GM20431 (cell line): ENCODE data around the gene GJD3.

Experiments
- in situ Hi-C: fragments of 300-500 bp; cut with MseI, MboI; formaldehyde crosslinking; loops from one replicate; pipeline ENCODE4 v1.15.0; 2020; ENCODE audit warnings: low sequenced_read_pairs; ENCODE audit not compliant: unreplicated experiment

Gene GJD3

DNA sequence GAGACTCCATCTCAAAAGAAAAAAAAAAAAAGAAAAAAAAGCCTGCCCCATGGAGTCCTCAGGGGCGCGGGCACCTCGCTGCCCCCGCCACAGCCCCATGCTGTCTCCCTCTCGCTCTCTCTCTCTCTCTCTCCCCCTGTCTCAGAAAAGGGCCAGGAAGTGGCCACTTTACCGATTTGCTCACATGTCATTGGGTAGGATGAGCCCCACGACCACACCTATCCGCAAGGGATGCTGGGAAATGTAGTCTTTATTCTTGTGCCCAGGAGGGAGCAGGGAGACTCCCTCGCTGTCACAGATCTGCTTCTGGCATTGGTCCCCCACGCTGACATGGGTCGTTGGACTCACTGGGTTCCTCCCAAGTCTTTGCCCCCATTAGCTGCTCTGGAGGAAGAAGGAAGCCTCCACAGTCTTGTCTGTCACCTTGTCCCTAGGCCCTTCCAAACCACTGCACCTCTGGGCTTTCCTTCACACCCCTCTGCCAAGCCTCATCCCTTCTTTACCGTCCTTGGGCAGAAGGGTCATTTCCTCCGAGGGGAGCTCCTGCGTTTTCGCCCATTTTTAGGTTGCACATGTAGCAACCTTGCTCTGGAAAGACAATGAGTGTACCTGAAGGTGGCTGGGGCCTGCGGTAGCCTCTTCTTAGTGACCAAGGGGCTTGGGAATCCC, 6.9 kb upstream of the GJD3 start:
- in situ Hi-C loops, result no loop called here

DNA sequence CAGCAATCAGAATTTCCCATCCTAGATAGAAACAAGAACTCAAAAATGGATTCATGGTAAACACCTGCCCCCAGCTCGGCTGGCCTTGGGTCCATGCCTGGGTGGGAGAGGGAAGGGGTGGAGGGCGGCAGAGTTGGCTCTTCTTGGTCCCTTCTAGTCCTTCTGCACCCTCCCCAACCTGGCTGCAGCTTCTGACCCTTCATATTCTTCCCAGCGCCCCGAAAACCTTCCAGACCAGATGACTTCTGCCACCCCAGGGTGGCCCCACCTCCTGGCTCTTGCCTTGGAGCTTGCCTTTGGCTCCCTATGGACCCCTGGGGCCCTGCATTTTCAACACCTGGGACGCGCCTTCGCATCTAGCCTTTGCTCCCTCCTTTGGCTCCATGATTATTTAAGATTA, 5.4 kb upstream of the GJD3 start:
- in situ Hi-C loops, result loop anchor here (10.0 kb wide), 1 partner anchor 165 kb away; no protein-coding TSS in a partner anchor

DNA sequence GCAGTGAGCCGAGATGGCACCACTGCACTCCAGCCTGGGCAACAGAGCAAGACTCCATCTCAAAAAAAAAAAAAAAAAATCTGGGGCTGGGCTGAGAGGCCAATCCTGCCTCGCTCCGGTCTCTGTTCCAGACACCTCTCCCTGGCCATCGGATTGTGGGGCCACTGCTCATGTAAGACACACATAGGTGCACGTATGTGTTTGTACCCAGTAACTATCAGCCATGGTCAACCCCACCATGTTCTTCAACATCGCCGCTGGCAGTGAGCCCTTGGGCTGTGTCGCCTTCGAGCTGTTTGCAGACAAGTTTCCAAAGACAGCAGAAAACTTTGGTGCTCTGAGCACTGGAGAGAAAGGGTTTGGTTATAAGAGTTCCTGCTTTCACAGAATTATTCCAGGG, 3.2 kb upstream of the GJD3 start:
- in situ Hi-C loops, result loop anchor here (10.0 kb wide), 1 partner anchor 167 kb away; no protein-coding TSS in a partner anchor

DNA sequence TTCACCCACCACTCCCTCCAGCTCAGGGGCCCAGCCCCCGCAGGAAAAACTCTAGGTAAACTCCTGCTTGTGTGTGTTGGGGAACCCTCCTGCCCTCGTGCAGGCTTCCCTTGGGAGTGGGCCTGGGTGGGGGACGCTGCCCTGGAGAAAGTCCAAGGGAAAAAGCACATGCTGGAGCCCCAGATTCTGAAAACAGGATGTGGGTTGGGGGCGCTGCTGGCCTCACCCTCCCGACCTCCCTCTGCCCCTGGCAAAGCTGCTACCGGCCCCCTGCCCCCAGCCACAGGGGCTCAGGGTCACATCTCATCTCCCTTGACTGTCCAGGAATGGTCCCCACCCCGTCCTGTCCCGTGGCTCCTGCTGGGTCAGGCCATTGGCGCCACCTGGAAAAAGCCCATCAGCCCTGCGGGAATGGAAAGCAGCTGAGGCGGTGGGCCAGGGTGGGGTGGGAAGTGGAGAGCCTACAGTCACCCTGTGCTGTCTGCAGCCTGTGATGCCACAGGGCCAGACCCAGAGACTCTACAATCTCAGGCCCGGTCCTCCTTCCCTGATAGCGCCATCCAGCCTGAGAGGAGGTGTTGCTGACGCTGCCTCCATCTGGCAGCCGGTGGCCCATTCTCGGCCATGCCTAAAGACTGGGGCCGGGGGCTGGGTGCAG, 2.5 kb upstream of the GJD3 start:
- in situ Hi-C loops, result loop anchor here (10.0 kb wide), 1 partner anchor 168 kb away; no protein-coding TSS in a partner anchor

DNA sequence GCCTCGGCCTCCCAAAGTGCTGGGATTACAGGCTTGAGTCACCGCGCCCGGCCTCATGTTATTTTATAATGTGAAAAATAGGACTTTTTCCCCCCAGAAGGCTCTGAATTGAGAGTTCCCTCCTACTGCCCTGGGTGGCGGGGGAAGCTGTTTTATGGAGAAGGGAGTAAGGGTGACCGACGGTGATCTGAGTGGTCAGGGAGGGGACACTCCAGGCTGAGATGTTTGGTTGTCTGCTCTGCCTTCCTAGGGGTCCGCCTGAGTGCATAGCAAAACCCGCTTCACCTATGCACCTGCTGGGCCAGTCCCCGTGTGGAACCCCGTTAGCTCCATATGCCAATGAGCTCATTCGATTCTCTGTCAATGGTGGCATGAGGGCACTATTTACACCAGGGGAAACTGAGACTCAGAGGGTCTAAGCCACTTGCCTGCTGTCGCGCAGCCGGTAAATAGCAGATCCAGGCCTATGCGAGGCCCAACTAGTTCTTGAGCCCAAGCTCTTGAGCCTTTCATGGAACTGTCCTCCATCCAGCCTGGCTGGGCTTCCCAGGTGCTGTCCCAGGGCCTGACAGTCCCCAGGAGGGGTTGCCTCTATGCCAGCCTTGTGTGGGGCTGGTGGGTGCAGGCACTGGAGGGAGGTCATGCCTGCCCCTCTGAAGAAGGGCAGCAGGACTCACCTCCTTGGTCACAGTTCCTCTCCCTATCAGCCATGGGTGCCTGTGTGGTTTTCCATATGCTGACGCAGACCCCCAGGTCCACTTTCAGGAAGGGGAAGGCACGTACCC, 1.7 kb upstream of the GJD3 start:
- in situ Hi-C loops, result loop anchor here (10.0 kb wide), 1 partner anchor 169 kb away; no protein-coding TSS in a partner anchor

DNA sequence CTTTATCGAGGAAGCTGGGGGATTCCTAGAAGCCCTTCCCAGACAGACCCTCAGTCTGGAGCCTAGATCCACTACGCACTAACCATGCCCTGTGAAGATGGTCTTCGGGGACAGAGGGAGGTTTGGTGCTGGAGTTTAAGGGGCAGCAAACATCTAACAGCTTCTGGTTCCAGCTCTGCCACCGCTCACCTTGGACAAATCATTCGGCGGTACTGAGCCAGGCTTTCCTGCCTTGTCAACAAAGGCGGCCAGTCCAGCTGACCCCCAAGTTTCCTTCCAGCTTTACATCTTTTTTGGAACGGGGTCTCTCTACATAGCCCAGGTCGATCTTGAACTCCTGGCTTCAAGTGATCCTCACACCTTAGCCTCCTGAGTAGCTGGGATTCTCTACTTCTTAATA, 369 bp upstream of the GJD3 start:
- in situ Hi-C loops, result loop anchor here (10.0 kb wide), 1 partner anchor 170 kb away; no protein-coding TSS in a partner anchor

DNA sequence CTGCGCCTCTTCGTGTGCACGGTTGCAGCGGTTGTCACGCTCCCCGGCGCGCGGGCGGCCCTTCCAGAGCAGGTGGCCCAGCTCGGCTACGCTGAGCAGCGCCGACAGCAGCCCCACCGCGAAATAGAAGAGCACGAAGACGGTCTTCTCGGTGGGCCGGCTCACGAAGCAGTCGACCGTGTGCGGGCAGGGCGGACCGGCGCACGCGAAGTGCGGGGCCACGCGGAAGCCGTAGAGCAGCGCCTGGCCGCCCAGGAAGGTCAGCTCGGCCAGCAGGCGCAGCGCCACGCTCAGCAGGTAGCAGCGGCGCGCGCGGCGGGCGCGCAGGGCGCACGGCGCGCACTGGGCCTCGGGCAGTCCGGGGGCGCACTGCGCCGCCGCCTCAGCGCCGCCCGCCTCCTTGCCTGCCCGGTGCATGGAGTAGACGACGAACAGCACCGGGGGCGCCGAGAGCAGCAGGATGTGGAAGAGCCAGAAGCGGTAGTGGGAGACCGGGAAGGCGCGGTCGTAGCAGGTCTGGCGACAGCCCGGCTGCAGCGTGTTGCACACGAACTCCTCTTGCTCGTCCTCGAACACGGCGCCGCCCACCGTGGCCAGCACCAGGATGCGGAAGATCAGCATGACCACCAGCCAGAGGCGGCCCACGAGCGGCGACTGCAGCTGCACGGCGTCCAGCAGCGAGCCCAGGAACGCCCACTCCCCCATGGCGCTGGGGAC, 1.3 kb downstream of the GJD3 start:
- in situ Hi-C loops, result loop anchor here (10.0 kb wide), 1 partner anchor 172 kb away; no protein-coding TSS in a partner anchor

DNA sequence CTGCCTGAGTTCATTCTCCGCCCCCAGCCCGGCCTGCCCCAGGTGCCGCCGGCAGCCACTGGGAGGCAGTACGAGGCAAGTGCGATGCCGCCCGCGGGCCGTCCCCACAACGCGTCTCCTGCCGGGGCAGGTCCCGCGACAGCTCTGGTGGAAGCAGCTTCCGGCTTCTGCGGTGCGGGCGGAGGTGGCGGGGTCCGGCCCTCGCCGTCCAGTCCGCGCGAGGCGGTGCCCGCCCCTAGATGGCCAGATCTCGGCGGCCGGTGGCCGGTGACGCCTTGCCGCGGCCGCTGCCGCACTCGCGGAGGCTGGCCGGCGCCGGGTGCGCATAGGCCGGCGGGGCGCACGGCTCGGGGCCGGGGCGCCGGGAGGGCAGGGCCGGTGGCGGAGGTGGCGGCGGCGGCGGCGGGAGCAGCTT, 1.8 kb downstream of the GJD3 start:
- in situ Hi-C loops, result loop anchor here (10.0 kb wide), 1 partner anchor 172 kb away; no protein-coding TSS in a partner anchor

DNA sequence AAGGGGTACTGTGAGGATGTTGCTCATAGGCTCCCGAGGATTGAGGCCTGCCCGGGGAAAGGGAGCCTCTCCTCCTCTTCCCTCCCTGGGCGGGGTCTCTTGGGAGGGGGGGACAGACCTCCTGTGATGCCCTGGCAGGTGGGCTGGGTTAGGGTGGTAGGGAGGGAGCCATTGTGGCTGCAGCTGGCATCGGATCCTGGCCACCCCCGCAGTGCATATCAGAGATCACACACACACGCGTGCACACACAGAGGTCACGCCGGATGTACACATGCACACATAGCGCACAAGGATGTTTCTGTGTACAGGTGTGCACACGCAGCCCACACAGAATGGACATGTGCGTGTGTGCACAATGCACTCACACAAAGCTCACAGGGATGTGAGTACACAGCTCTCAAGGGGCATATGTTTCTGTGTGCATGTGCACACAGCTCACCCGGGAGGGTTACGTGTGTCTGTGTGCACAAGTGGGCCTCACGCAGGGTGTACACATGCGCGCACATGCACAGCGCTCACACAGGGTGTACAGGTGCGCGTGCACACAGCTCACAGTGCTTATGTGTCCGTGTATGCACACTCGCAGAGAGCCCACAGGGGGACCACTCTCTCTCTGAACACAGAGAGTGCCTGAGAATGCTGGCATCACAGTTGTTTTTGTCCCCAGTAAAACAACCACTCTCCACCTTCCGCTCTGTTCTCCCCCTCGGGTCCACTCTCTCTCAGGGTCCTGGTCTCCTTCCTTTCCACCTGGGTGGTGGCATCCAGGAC, 2.4 kb downstream of the GJD3 start:
- in situ Hi-C loops, result loop anchor here (10.0 kb wide), 1 partner anchor 173 kb away; no protein-coding TSS in a partner anchor

DNA sequence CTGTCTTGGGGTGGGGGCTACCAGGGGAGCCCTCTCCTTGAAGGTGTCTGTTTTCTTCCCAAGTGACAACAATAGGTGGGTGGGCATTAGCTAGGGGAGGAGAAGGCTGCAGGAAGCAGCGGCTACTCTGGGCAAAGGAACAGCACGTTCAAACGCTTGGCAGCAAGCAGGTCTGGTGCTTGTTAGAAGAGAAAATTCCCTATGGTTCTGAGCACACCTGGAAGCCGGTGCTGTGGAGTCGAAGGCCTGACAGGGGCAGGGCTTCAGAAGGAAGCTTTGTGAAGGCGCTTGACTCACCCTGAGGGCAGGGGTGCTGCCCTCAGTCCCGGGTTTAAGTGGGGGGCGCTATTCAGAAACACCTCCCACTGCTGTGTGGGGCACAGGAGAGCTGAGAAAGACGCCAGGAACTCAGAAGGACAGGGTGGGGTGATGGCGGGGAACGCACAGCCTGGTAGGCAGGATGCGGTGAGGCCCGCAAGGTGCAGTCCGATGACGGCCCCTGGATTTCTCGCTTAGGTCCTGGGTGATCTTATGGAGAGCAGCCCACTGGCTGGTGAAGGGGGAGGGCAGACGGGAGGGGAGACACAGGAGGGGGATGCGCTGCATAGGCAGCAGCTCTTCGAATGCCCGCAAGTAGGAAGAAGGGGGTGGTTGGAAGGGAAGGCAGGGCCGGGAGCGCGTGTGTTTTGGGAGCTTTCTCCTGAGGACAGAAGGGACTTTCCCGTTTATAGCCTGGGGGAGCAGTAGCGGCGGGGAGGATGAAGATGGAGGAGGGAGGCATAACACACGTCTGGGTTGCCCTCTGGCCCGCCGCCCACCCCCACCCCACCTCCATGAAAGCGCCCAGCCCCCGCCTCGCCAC, 3.2 kb downstream of the GJD3 start:
- in situ Hi-C loops, result loop anchor here (10.0 kb wide), 1 partner anchor 174 kb away; no protein-coding TSS in a partner anchor

DNA sequence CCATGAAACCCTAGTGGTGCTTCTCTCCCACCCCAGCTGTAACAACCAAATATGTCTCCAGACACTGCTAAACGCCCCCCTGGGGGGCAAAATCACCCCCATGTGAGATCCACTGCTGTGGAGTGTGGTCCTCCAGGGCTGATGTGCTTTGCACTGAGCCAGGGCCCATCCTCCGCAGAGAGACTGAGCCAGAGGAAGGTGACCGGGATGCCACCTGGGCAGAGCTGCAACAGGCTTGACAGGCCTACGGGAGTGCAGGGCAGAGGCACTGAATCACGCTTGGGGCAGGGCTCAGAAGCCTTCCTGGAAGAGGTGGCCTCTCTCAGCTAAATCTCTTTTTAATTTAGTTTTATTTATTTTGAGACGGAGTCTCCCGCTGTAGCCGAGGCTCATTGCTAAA, 4.4 kb downstream of the GJD3 start:
- in situ Hi-C loops, result loop anchor here (10.0 kb wide), 1 partner anchor 175 kb away; no protein-coding TSS in a partner anchor

DNA sequence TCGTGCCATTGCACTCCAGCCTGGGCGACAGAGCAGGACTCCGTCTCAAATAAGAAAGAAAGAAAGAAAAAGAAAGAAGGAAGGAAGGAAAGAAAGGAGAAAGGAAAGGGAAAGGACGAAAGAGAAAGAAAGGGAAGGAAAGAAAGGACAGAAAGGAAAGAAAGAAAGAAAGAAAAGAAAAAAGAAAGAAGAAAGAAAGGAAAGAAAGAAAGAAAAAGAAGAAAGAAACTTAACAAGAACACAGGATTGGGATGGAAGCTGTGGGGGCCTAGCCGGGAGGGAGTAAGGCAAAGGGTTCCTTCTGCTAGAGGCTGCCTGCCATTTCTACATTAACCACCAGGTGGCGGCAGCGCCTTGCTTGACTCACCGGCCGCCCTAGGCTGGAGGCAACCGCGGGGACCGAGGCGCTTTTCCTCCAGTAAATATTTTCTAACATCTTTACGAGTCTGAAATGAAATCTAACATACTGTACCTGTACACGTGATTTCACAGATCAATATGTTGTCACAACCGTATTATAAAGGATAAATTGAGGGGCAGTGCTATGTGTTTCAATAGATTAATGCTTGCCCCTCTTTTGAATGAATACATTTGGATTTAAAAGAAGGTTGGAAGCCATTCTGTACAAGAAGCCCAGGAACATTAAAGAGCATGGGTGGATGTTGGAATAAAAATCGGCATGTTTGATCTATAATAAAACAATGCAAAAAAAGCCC, 6.1 kb downstream of the GJD3 start:
- in situ Hi-C loops, result no loop called here

DNA sequence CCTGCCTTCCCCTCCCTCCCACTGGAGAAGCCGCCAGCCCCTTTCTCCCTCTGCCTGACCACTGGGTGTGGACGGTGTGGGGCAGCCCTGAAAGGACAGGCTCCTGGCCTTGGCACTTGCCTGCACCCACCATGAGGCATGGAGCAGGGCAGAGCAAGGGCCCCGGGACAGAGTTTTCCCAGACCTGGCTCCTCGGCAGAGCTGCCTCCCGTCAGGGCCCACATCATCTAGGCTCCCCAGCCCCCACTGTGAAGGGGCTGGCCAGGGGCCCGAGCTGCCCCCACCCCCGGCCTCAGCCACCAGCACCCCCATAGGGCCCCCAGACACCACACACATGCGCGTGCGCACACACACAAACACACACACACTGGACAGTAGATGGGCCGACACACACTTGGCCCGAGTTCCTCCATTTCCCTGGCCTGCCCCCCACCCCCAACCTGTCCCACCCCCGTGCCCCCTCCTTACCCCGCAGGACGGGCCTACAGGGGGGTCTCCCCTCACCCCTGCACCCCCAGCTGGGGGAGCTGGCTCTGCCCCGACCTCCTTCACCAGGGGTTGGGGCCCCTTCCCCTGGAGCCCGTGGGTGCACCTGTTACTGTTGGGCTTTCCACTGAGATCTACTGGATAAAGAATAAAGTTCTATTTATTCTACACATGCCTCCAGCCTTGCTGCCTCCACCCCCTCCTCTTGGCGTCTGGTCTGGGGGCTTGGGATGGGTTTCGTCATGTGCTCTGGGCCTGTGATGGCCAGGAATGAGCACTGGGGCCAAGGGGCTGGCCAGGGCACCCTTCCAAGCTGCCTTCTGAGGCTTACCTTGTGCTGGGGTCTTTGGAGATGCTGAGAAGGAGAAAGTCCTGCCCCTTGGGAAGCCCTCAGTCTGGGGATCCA, 7.3 kb downstream of the GJD3 start:
- in situ Hi-C loops, result no loop called here

DNA sequence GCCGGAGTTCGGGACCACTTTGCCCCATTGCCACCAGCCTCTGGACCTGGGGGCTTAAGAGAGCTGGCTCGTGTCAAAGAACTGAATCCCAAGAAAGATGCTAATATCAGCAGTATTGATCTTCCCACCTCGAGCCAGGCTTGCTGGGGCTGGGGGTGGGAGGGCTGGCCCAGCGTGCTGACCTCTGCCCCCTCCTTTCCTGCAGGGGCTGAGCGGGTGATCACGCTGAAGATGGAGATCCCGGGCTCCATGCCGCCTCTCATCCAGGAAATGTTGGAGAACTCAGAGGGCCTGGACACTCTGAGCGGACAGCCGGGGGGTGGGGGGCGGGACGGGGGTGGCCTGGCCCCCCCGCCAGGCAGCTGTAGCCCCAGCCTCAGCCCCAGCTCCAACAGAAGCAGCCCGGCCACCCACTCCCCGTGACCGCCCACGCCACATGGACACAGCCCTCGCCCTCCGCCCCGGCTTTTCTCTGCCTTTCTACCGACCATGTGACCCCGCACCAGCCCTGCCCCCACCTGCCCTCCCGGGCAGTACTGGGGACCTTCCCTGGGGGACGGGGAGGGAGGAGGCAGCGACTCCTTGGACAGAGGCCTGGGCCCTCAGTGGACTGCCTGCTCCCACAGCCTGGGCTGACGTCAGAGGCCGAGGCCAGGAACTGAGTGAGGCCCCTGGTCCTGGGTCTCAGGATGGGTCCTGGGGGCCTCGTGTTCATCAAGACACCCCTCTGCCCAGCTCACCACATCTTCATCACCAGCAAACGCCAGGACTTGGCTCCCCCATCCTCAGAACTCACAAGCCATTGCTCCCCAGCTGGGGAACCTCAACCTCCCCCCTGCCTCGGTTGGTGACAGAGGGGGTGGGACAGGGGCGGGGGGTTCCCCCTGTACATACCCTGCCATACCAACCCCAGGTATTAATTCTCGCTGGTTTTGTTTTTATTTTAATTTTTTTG, 8.5 kb downstream of the GJD3 start:
- in situ Hi-C loops, result no loop called here

DNA sequence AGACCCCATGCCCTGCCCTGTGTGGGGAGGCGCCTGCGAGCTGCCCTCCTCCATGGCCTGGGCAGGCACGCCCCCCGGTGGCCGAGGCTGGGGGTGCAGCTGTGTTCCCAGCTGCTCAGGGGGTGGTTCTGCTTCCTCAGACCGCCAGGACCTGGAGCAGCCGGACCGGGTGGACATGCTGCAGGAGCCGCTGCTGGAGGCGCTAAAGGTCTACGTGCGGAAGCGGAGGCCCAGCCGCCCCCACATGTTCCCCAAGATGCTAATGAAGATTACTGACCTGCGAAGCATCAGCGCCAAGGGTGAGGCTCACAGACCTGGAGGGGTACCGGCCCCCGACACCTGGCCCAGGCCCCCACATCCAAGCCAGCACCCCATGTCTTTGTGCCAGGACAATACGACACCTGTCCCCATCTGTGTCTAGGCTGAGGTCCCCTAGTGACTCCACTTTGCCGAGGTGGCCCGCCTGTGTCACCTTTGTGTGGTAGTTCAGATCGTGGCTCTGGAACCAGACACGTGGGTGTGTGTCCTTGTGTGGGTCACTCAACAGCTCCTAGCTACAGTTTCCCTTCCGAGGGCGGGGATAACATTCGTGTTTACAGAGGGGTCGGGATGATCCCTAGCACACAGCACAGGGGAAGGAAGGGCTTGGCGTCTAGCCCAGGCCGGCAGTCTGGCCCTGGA, 9.3 kb downstream of the GJD3 start:
- in situ Hi-C loops, result no loop called here
